NB4 (cell line): ENCODE measurements around the gene PCCB.

Experiments
- CTCF ChIP-seq: IDR thresholded peaks from one replicate; pipeline ENCODE4 v1.5.1; 2012; ENCODE audit warnings: low read depth, low read length
- MAX ChIP-seq: IDR thresholded peaks from 2 replicates; pipeline ENCODE4 v1.6.1; 2011; ENCODE audit warnings: low read depth, low read length

- TF ChIP-seq MAX: no peak
- TF ChIP-seq CTCF: no peak
These were observed 82.6 kb downstream of the PCCB start for GRCh38 chr3:136332776-136333175.
